HG03045 (cell line): ENCODE data around the gene CUX1.
"Not testable (repeated sequence)": the region's sequence is repeated elsewhere in the genome, so short reads cannot be mapped to it uniquely, and the experiment has no call there.

ENCODE experiments used
- ATAC-seq: cut with Tn5 transposase; IDR thresholded peaks from one replicate; pipeline ENCODE4 v1.9.1; 2021; ENCODE audit warnings: mild to moderate bottlenecking, moderate library complexity; ENCODE audit not compliant: unreplicated experiment

The CUX1 gene

DNA sequence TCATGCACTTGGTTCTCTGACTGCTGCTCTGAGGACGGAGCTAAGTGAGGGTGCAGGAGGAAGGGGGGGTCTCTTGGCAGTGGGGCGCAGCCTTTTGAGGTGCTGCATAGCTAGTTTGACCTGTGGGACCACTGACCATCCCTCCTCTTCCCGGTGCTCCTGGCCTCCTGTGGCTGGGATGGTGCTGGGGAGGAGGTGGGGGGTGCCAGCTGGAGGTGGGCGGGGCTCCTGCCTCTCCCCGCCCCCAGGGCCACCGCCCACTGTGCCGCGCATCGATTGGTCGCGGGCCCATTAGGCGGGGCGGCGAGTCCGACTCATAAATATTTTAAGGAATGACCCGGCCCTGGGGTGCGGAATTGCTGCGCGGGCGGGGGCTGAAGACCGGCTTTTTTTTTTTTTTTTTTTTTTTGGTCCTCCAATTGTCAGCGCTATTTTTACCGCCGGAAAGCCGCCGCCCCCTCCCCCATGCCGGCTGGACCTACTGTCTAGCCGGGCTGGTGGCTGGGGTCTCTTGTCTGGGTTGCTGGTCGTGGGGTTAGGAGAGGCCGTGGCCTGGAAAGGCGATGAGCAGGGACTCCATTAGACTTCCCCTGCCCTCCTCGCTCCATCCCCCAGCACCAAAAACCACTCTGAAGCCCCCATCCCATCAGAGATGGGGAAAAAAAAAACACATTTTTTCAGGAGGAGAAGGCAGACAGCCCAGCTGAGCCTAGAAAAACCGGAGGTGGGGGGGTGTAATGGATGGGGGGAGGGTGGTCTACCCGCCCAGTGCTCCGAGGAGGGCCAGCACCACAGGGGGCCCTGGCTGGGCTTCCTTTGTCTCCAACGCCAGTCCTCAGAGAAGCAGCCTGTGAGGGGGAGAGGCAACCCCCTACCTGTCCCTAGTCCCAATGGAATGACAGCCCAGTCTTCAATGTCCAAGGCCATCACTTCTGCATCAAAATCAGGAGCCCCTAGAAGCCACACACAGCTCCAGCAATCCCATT, 475.7 kb downstream of the CUX1 start:
- no peak for ATAC-seq

DNA sequence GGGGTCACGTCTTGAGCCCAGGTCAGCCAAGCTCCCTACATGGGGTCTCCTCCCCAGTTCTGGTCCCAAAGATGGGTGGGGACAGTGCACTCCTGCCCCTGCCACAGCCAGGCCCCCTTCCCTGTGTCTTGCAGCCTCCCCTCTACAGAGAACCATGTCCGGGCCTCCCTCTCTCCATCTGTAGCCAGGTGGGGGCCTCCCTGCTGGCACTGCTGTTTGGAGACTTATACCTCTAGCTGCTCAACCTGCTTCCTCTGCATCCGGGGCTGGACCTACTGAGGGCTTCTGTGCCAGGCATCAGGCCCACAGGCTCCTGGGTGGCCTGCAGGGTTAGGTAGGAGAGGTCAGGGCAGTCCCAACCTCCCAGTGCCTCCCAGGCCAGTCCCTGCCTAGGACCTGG, 477.2 kb downstream of the CUX1 start:
- ATAC-seq = no peak

DNA sequence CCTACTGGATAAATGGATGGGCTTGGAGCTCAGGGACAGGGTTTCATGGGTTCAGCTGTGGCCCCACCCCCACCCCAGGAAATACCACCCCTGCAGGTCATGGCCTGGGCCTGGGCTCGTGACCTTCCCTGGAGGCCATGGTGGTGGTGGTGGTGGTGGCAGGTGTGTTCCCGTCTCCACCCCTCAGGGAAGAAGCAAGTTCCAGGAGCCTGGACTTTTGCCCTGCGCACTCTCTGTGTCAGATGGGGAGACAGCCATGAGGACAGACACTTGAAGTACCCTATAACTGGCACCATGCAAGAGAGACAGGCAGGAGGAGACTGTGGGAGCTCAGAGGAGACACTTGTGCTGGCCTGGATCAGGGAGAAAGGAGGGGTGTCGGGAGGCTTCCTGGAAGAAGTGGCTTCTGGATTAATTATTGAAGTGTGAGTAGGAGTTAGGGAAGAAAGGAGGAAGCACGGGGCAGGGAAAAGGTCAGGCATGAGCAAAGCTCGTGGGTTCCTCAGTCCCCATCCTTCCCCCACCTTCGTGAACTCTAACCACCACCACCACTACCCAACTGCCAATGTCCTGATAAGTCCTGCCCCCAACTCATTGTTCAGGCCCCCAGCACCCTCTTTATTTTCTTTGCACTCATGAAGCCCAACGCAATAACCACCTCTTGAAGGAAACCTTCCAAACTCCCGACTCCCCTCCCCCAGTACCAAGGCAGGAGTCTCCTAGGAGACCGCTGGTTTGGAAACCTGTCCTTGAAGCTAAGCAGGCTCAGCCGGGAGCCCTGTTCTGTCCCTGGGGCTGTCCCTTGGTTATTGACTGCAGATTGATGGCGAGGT, 478.1 kb downstream of the CUX1 start:
- no peak for ATAC-seq

DNA sequence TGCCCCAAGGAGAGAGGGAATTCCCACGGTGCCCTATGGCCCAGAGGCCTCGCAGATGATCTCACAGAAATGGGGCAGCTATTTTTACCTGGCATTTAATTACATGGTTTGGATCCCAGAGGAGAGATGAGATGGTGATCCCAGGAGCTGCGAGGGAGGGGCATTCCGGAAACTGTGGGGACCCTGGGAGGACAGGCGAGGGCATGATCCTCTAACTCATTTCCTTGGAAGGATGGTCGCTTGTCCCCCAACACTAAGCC, 478.7 kb downstream of the CUX1 start:
- no peak for ATAC-seq

DNA sequence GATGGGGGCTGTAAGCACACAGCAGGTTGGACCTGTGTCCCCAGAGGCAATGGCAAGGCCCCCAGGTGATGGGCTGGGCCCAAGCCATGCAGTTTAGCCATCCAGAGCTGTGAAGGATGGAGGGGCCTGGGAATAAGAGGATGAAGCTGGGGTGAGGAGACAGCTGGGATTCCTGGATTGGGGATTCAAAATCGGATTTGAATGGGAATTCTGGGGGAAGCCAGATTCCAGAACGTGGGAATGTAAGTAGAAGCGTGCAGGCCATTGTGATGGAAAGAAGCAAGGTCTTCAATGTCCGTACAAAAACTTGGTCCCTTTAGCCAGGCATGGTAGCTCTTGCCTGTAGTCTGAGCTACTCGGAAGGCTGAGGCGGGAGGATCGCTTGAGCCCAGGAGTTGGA, 479.1 kb downstream of the CUX1 start:
- no peak for ATAC-seq

DNA sequence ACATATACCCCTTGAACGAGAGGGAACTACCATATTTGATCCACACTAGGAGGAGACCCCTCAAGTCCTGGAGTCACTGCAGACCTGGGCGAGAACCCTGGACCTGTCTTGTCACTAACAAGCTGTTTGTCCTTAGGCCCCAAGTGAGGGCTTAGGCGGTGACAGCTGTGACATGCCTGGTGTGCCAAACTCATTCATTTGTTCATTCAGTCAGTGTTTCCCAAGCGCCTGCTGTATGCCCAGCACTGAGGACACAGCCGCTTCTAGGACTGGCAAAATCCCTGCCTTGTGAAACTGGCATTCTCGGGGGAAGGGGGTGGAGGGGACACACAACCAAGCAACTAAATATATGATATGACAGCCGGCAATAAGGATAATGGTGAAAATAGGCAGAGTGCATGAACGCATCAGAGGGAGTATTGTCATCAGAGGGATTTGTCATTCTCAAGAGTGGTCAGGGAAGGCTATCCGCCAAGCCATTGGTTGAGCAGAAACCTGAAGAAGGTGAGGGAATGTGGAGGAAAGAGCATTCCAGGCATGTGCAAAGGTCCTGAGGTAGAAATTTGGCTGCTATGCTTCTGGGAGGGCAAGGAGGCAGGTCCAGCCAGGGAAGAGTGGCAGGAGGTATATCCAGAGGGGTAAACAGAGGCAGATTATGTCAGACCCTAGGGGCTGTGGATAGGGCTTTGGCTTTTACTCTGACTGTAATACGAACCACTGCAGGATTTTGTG, 480.2 kb downstream of the CUX1 start:
- no peak for ATAC-seq

DNA sequence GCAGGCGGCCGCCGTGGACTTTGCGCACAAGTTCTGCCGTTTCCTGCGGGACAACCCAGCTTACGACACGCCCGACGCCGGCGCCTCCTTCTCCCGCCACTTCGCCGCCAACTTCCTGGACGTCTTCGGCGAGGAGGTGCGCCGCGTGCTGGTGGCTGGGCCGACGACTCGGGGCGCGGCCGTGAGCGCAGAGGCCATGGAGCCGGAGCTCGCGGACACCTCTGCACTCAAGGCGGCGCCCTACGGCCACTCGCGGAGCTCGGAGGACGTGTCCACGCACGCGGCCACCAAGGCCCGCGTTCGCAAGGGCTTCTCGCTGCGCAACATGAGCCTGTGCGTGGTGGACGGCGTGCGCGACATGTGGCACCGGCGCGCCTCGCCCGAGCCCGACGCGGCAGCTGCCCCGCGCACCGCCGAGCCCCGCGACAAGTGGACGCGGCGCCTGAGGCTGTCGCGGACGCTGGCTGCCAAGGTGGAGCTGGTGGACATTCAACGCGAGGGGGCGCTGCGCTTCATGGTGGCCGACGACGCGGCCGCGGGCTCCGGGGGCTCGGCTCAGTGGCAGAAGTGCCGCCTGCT, 483.3 kb downstream of the CUX1 start:
- no peak for ATAC-seq

DNA sequence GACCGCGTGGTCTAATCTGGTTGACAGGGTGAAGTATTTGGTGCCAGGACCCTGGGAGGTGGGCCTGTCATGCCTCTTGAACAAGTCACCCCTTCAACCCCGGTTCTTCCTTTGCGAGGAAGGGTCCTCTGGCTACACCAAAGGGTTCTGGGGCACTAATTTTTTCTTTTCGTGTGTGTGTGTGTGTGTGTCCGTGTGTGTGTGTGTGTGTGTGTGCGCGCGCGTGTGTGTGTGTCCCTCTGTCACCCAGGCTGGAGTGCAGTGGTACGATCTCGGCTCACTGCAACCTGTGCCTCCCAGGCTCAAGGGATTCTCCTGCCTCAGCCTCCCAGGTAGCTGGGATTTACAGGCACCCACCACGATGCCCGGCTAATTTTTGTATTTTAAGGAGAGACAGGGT, 483.9 kb downstream of the CUX1 start:
- not testable (repeated sequence) for ATAC-seq

DNA sequence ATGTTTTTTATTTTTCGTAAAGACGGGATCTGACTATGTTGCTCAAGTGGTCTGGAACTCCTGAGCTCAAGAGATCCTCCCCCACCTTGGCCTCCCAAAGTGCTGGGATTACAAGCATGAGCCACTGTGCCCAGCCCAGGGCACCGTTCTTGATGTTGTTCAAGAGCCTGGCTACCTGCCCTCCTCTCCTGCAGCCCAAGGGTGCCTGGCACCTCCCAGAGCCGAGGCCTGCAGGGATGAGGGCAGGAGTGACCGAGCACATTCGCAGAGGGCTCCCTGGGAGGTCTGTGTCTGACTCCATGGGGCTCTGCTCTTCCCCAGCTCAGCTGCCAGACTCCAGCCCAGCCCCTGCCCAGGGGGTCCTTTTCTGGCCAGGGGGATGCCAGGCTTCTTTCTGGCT, 484.6 kb downstream of the CUX1 start:
- no peak for ATAC-seq

DNA sequence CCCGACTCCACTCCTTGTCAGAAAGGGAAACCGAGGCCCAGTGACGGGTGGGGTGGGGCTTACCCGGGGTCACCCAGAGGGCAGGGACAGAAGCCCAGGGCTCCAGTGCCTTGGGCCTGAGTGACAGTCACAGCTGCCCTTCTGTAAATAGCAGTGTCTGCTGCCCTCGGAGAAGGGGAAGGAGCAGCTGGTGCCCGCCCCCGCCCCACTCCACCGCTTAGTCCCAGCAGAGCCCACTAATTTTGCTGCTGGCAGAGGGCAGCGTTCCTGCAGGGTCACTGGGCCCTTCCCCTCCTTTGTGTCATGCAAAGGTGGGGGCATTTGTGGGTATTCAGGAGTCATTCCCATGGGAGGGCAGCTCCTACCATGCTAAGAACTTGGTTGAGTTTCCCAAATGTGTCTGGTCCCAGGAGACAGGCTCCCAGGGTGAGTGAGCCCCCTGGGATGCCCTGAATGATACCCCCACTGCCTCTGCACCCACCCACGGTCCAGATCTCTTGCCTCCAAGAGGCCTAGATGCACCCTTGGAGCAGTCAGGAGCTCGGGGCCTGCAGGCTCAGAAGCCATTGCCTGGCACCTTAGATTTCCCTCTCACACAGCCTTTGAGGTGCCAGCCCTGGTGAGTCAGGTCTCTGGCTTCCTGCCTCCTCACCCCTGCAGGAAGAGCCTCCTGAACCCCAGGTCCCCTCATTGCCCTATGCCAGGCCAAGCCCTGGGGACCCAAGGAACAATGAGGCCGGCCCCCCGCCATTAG, 486.4 kb downstream of the CUX1 start:
- ATAC-seq = no peak

DNA sequence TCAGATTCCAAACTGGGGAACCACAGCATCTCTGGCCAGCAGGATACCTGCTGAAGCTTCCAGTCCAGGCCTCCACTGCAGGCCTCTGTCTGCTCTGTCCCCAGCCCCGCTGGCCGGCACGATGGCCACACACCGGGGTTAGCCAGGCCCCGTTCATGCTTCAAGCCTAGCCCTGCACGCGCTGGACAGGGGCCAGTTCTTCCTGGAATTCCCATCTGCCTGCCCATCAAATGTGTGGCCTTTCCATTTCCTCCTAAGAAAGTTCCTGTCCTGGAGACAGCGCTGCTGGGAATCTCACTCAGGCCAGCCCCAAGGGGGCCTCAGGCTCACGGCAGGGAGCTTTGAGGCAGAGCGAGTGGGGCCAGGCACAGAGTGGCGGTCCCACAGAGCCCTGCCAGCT, 487.2 kb downstream of the CUX1 start:
- ATAC-seq = no peak

DNA sequence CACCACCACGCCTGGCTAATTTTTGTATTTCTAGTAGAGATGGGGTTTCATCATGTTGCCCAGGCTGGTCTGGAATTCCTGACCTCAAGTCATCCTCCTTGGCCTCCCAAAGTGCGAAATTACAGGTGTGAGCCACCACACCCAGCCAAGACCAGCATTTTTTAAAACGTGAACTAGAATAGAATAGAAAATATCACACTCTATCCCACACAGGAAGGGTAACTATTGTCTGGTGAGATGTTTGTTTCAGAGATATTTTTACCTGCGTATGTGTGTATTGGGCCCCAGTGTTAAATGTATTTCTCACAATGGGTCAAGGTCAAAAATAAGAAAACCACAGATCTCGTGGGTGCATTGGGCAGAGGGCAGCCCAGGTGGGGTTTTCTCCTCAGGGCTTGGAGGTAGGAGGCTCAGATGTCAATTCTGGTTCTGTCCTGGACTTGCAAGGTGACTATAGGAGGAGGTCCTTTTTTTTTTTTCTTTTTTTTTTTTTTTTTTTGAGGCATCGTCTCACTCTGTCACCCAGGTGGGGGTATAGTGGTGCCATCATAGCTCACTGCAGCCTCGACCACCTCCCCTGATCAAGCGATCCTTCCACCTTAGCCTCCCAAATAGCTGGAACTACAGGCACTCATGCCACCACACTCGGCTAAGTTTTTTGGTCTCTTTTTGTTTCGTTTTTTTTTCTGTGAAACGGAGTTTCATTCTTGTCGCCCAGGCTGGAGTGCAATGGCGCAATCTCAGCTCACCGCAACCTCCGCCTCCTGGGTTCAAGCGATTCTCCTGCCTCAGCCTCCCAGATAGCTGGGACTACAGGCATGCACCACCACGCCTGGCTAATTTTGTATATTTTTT, 488.2 kb downstream of the CUX1 start:
- ATAC-seq = peak; percentile 48

DNA sequence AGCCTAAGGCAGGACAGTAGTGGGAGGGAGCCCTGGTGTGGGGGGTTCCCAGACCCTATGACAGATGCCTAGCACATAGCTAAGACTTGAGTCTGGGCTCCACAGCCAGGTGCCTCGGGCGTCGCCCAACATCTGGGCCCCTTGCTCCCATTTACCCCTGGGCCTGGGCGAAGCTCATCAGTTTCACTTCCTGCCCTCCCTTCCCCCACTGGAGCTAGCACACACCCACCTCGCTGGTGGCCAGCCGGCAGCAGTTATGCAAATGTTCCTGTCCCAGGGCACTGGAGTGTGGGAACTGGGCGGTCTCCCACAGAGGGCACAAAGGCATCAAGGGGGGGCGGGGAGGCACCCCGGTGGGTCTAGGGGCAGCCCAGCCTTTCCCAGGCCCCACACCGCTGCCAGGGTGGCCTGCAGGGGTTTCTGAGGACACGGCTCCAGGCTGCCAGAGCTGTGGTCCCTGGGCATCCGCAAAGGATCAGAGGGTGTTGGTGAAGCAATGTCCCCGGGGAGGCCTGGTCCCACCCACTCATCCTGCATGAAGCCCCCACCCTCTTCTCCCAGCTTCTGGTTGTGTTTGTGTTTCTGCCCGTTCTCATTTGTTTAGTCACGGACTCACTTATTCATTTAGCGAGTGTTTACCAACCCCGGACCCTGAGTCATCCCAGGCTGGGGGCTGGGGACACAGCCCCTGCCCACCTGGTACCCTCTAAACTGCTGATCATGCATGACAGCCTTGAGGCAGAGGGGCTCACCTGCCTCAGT, 489.7 kb downstream of the CUX1 start:
- ATAC-seq = peak; percentile 72

DNA sequence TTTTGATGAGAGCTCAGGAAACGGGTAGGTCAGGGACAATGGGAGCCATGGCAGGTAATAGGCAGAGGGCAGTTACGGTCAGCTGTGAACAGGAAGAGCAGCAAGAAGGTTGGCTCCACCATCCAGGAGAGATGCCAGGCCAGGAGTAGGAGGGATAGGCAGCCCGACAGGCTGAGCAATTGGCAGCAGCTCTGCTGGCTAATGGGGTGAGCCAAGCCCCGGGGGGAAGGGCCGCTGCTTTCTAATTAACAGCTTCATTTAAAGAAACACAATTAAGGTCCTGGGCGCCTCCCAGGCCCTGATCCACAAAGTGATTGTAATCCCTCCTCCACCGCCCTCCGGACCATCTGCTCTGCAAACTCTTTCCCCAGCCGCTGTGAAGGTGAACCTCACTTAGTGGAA, 493.0 kb downstream of the CUX1 start:
- ATAC-seq = no peak

DNA sequence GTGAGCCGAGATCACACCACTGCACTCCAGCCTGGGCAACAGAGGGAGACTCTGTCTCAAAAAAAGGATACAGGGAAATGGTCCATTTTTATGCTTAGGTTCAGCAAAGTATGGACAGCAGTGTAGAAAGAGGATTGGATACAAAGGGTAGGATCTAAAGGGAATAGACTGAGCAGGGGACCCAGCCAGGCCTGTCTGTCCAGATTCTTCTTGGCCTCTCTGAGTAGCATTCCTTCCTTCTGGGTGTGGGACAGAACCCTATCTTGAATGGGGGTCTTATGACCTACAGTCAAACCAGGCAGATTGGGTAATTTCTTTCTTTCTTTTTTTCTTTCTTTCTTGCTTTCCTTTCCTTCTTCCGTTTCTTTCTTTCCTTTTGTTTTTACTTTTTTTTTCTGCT, 494.9 kb downstream of the CUX1 start:
- ATAC-seq = no peak

DNA sequence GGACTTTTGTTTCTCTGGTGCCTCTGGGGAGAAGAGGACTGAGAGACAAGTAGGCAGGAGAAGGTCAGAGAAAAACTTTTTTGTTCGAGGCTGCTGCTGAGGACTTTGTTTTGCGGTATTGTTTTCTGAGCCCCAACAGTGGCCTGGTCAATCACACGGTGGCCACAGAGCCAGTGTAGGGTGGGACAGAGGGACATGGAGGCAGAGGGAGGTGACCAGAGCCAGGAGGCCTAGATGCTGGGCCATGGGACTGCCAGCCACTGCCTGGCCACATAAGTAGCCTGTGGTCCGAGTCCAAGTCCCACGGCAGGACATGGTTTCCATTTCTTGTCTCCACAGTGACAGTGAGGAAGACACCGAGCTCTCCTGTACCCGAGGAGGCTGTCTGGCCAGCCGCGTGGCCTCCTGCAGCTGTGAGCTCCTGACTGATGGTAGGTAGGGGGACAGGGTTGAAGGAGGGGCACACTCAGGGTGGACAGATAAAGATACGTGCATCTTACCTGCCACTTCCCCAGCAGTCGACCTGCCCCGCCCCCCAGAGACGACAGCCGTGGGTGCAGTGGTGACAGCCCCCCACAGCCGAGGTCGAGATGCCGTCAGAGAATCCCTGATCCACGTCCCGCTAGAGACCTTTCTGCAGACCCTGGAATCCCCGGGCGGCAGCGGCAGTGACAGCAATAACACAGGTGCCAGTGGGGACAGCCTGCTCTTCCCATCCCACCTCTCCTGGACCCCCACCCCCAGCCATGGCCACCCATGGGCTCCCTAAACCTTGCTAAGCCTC, 496.8 kb downstream of the CUX1 start:
- ATAC-seq = no peak

DNA sequence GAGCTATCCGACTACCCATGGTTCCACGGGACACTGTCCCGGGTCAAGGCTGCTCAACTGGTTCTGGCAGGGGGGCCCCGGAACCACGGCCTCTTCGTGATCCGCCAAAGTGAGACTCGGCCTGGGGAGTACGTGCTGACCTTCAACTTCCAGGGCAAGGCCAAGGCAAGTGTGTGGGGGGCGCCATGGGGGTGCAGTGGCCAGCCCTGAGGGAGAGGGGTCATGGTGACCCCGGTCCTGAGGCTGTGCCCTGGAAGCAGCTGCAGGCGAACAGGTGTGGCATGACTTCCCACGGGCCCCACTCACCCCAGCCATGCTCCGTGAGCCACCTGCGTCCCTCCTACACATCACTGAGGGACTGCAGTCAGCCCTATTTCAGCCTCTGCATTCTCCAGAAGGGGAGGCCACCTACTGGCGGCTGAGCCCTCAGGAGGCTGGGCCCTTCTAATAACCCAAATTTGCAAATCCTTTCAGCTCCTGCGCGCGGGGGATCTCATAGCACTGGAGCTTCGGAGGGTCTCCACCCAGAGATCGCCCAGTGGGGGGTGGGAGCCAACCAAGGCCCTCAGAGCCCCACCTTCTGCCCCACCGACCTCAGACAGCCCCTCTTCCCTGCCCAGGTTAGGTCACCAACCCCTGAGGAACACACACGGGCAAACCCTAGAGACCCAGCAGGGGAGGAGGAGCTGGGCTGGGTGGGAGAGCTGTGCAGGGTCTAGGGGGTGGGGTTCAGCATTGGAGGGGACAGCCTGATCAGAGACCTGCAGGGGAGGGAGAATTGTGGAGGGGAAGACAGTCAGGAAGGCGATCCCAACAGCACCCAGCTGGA, 500.0 kb downstream of the CUX1 start:
- no peak for ATAC-seq
